Left lung (tissue), 10 donors: Measurements from ENCODE around the gene SMARCD2. TPM values are rescaled to one million over a fixed set of nuclear protein-coding genes. Genes with fewer than 3 reads are reported as not detected.

ENCODE experiments used
- ATAC-seq: fragments of 200-7000 bp; cut with Tn5 transposase; one replicate; pipeline ENCODE4 v1.9.1; 2020; ENCODE audit warnings: moderate library complexity
- DNase-seq, 4 donors: peaks; one replicate each; pipeline ENCODE4 v3.0.0-alpha.2; 2013 to 2020
- H3K27ac ChIP-seq, 2 donors: fragments of 200-600 bp; sonication (generic) in 1 of 2; one replicate each; pipeline versions ENCODE4 v1.5.0 to v1.8.0; 2020 to 2021
- H3K27me3 ChIP-seq, 2 donors: fragments of 200-600 bp; sonication (generic) in 1 of 2; one replicate each; pipeline versions ENCODE4 v1.5.0 to v1.8.0; 2020 to 2021
- H3K36me3 ChIP-seq, 2 donors: fragments of 200-600 bp; sonication (generic) in 1 of 2; one replicate each; pipeline versions ENCODE4 v1.5.0 to v1.8.0; 2020 to 2021
- H3K4me1 ChIP-seq, 2 donors: fragments of 200-600 bp; one replicate each; pipeline ENCODE4 v1.8.0; 2021
- H3K4me3 ChIP-seq, 2 donors: fragments of 200-600 bp; sonication (generic) in 1 of 2; one replicate each; pipeline versions ENCODE4 v1.5.0 to v1.8.0; 2020 to 2021; ENCODE audit warnings: mild to moderate bottlenecking in 1 of 2
- H3K9me3 ChIP-seq, 2 donors: fragments of 200-600 bp; sonication (generic) in 1 of 2; one replicate each; pipeline versions ENCODE4 v1.5.0 to v1.8.0; 2020 to 2021
- CTCF ChIP-seq, 2 donors: fragments of 200-600 bp; sonication (generic) in 1 of 2; IDR thresholded peaks; one replicate each; pipeline versions ENCODE4 v1.5.0 to v1.8.0; 2021; ENCODE audit warnings: antibody characterized with exemption in 2 of 2
- intact Hi-C, 2 donors: fragments of 100-400 bp; cut with DNase I; formaldehyde crosslinking; loops; one replicate each; pipeline versions ENCODE4 v1.11.2 to v1.14.2; 2022
- polyA plus RNA-seq, 6 donors: library from polyadenylated mRNA; unstranded; fragments of 120-200 nt; gene quantifications; one replicate each; pipeline ENCODE4 v1.2.1, GENCODE V29; 2013; ENCODE audit not compliant: insufficient read length in 6 of 6
- total RNA-seq, 2 donors: library from RNA; stranded (reverse); fragmentation: NEBNext Ultra II Directional; extraction: Animal tissue kit (Norgen Biotek cat#: 25700); gene quantifications; one replicate each; pipeline ENCODE4 v1.2.1, GENCODE V29; 2021
- donor health status: DM: no; HTN: yes; CAD: no.
- donor health status: DM: no; HTN: no; CAD: no.

Gene SMARCD2
- total and polyA plus RNA-seq, 8 donors: 59.2 to 147 (median 125) TPM

GRCh38 chr17:63827002-63827800, 15.3 kb downstream of the SMARCD2 start, which contains the start of the genes FTSJ3 and PSMC5:
TSS of gene FTSJ3 (minus strand) at chr17:63827663. CDS start at chr17:63826902, 761 bp downstream.
TSS of gene PSMC5 (plus strand) at chr17:63827431. CDS start at chr17:63827491, 60 bp downstream.
- peak; percentile 96 for ATAC-seq
- TF ChIP-seq CTCF (IDR thresholded peaks at IDR 0.05): peak in 1 of 2 donors; percentile 43
- intact Hi-C loops: no loop called here
- Histone ChIP-seq H3K36me3 (peaks cover 0 to 73% of the 10 kb centered on the region in 2 donors), H3K4me3 (peak within 1 kb of the TSS; percentile 89 to 92), H3K9me3 (no peaks in the 10 kb centered on the region), H3K27me3 (no peaks in the 10 kb centered on the region), H3K27ac (peak within 1 kb of the TSS; percentile 93 to 95), H3K4me1 (peaks cover 20 to 46% of the 10 kb centered on the region in 2 donors)
- peak; percentile 97 to 98 (median 97) for DNase-seq

GRCh38 chr17:63826468-63827001, 15.9 kb downstream of the SMARCD2 start:
- peaks cover 0 to 73% of the 10 kb centered on the region in 2 donors for H3K36me3 ChIP-seq
- peak overlapping the region; percentile 93 to 95 for H3K27ac ChIP-seq
- no peak for DNase-seq
- H3K9me3 ChIP-seq: no peaks in the 10 kb centered on the region
- ATAC-seq: peak; percentile 1
- intact Hi-C loops: no loop called here
- no peaks in the 10 kb centered on the region for H3K27me3 ChIP-seq
- peaks cover 20 to 43% of the 10 kb centered on the region in 2 donors for H3K4me1 ChIP-seq
- no peak for TF ChIP-seq CTCF (IDR thresholded peaks at IDR 0.05)
- peak overlapping the region; percentile 89 to 92 for H3K4me3 ChIP-seq

GRCh38 chr17:63824362-63824761, 18.1 kb downstream of the SMARCD2 start:
- H3K4me3 ChIP-seq: no peak overlapping the region
- no peaks in the 10 kb centered on the region for H3K9me3 ChIP-seq
- TF ChIP-seq CTCF (IDR thresholded peaks at IDR 0.05): no peak
- ATAC-seq (no peak), DNase-seq (no peak)
- no peaks in the 10 kb centered on the region for H3K27me3 ChIP-seq
- H3K4me1 ChIP-seq: peaks cover 20 to 50% of the 10 kb centered on the region in 2 donors
- intact Hi-C loops: no loop called here
- H3K27ac ChIP-seq: no peak overlapping the region
- peaks cover 0 to 73% of the 10 kb centered on the region in 2 donors for H3K36me3 ChIP-seq

GRCh38 chr17:63823659-63824331, 18.7 kb downstream of the SMARCD2 start:
- no peak overlapping the region for H3K27ac ChIP-seq
- intact Hi-C loops: no loop called here
- H3K36me3 ChIP-seq: peaks cover 0 to 73% of the 10 kb centered on the region in 2 donors
- H3K27me3 ChIP-seq: no peaks in the 10 kb centered on the region
- no peak overlapping the region for H3K4me3 ChIP-seq
- peaks cover 18 to 46% of the 10 kb centered on the region in 2 donors for H3K4me1 ChIP-seq
- TF ChIP-seq CTCF (IDR thresholded peaks at IDR 0.05): no peak
- ATAC-seq (no peak), DNase-seq (no peak)
- no peaks in the 10 kb centered on the region for H3K9me3 ChIP-seq

GRCh38 chr17:63822537-63822936, 19.9 kb downstream of the SMARCD2 start:
- Histone ChIP-seq H3K27me3 (no peaks in the 10 kb centered on the region), H3K9me3 (no peaks in the 10 kb centered on the region), H3K4me3 (no peak overlapping the region), H3K27ac (no peak overlapping the region), H3K4me1 (peaks cover 9 to 35% of the 10 kb centered on the region in 2 donors), H3K36me3 (peaks cover 0 to 83% of the 10 kb centered on the region in 2 donors)
- DNase-seq (no peak), ATAC-seq (no peak)
- intact Hi-C loops: no loop called here
- TF ChIP-seq CTCF (IDR thresholded peaks at IDR 0.05): no peak
